ENCODE results near the gene ARHGAP32. TPM values are rescaled to one million over a fixed set of nuclear protein-coding genes. Genes with fewer than 3 reads are reported as not detected.

The ARHGAP32 gene
- total RNA-seq, 8 experiments from 2014 or later: 5.8 to 23.0 (median 18.4) TPM

DNA sequence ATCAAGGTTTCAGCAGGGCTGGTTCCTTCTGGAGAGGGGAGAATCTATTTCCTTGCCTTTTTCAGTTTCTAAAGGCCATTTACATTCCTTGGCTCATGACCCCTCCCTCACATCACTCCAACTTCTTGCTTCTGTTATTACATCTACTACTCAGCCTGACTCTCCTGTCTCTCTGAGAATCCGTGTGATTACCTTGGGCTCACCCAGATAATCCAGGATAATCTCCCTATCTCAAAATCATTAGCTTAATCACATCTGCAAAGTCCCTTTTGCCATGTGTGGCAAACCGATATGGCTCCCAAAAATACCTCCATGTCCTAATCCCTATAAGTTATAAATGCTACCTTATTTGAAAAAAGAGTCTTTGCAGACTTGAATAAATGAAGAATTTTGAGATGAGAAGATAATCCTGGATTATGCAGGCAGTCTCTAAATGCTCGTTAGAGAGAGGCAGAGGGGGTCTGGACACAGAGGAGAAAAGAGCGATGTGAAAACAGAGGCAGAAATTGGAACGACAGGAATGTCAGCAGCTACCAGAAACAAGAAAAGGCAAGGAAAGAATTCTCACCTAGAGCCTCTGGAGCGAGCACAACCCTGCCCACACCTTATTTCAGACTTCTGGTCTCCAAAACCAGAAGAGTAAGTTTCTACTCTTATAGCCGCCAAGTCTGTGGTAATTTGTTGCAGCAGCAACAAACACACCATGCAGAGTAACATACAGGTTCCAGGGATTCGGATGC lies 23.6 kb upstream of the ARHGAP32 start:
- no peak overlapping the region for H3K27ac ChIP-seq
- ATAC-seq (replicated peaks in 6 of 8): no peak
- WGBS, 10 experiments: 68 to 100% (median 84%) methylated on average over 3 to 8 of the region's 8 CpGs; no CpG with 5 or more reads in 1 of the 10 experiments

DNA sequence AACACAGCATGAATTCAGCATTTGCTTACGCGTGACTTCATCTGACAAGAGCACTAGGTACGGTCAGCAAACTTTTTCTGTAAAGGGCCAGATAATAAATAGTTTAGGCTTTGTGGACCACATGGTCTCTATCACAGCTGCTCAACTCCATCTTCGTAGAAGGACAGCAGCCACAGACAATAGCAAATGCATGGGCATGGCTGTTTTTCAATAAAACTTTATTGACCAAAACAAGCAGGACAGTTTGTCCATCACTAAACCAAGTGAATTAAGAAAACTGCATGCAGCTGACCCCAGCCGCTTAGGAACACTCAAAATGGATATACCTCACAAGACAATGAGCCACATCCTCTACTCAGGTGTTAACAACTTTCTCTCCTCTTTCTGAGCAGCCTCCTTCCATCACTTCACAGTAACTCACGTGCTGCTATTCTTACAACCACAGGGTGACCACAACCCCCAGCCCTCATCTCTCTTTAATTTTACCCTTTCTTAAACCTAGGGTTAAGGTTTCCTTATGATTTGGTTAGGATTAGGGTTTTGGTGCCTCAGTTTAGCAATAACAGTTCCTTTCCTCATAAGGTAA lies 22.7 kb upstream of the ARHGAP32 start:
- ATAC-seq (replicated peaks in 6 of 8): no peak

More for the DNA sequence above, 23.6 kb upstream of the ARHGAP32 start:
- Histone ChIP-seq H3K4me3 (no peak overlapping the region), H3K4me1 (replicated peaks in 1 of 2) (no peaks in the 10 kb centered on the region)
- in situ Hi-C loops (cut with MboI; ENCODE audit: low pct_unique_long_range_greater_than_20kb in 2 of 9, low sequenced_read_pairs in 9 of 9, unreplicated experiment in 9 of 9): no loop called here

DNA sequence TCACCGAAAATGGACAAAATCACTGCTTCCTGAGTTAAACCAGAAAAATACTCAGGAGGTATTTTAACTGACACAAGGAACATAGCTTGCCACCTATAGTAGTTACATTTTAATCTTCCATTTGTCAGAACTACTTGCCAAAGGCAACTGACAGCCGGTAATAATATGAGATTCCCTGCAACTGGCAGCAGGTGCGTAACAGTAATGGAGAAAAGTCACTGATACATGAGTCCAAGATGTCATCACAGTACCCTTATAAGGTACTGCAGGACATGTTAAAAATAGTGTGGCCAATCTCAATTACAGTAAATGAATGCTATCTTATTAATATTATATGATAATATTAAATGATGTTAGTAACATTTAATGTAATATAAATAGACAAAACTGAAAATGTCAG lies 21.1 kb upstream of the ARHGAP32 start:
- peaks cover 5 to 6% of the 10 kb centered on the region in 2 donors for H3K4me1 ChIP-seq (replicated peaks in 1 of 2)
- 95 to 100% (median 100%) methylated on average over 1 to 3 of the region's 3 CpGs; no CpG with 5 or more reads in 1 of the 10 experiments for WGBS, 10 experiments
- no peak for ATAC-seq (replicated peaks in 6 of 8)
- H3K27ac ChIP-seq: no peak overlapping the region
- no peak overlapping the region for H3K4me3 ChIP-seq
- in situ Hi-C loops (cut with MboI; ENCODE audit: low pct_unique_long_range_greater_than_20kb in 2 of 9, low sequenced_read_pairs in 9 of 9, unreplicated experiment in 9 of 9): no loop called here

More for the DNA sequence above, 22.7 kb upstream of the ARHGAP32 start:
- Histone ChIP-seq H3K4me3 (no peak overlapping the region), H3K4me1 (replicated peaks in 1 of 2) (peaks cover 3 to 4% of the 10 kb centered on the region in 2 donors), H3K27ac (no peak overlapping the region)
- 72 to 100% (median 89%) methylated on average over 2 to 6 of the region's 6 CpGs; no CpG with 5 or more reads in 2 of the 10 experiments for WGBS, 10 experiments
- in situ Hi-C loops (cut with MboI; ENCODE audit: low pct_unique_long_range_greater_than_20kb in 2 of 9, low sequenced_read_pairs in 9 of 9, unreplicated experiment in 9 of 9): no loop called here

DNA sequence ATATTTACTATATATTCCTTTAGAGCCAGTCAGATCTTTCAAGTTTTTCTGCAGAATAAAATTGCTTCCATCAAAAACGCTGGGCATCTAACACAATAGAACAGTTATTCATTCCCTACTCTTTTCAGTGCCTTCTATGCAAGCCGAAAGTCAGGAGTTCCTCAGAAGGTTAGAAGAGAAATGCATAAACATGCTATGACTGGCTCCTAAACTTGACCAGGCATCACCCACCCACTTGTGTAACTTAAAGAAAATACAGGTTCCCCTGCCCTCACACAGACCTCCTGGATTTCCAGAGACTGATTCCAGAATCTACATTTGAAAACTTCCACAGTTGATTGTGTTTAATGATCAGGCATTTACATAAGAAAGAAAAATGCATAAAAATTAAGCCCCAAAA lies 19.3 kb upstream of the ARHGAP32 start:
- 50 to 100% (median 73%) methylated on average over 1 to 2 of the region's 2 CpGs; no CpG with 5 or more reads in 2 of the 10 experiments for WGBS, 10 experiments
- in situ Hi-C loops (cut with MboI; ENCODE audit: low pct_unique_long_range_greater_than_20kb in 2 of 9, low sequenced_read_pairs in 9 of 9, unreplicated experiment in 9 of 9): no loop called here
- Histone ChIP-seq H3K27ac (no peak overlapping the region), H3K4me1 (replicated peaks in 1 of 2) (peaks cover 5 to 6% of the 10 kb centered on the region in 2 donors), H3K4me3 (no peak overlapping the region)
- ATAC-seq (replicated peaks in 6 of 8): no peak

DNA sequence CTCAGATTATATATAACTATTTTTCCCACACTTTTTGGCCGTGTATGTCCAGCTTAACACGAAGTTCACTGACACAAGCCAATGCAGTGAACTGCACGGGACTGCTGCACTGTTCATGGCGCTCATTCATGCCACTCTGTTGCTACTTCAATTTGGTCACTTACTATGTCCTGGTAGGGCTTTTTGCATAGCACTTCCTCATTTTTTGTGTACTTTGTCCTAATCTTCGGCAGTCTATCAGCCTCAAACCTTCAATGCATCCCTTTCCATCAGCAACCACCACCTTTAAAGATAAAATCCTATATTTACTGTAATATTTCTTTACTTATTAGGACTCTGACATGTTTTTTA lies 18.7 kb upstream of the ARHGAP32 start:
- no peak for ATAC-seq (replicated peaks in 6 of 8)
- Histone ChIP-seq H3K4me1 (replicated peaks in 1 of 2) (peaks cover 5 to 6% of the 10 kb centered on the region in 2 donors), H3K4me3 (no peak overlapping the region), H3K27ac (no peak overlapping the region)
- WGBS, 10 experiments: 73 to 87% (median 83%) methylated on average over 1 to 5 of the region's 5 CpGs; no CpG with 5 or more reads in 1 of the 10 experiments
- in situ Hi-C loops (cut with MboI; ENCODE audit: low pct_unique_long_range_greater_than_20kb in 2 of 9, low sequenced_read_pairs in 9 of 9, unreplicated experiment in 9 of 9): no loop called here

DNA sequence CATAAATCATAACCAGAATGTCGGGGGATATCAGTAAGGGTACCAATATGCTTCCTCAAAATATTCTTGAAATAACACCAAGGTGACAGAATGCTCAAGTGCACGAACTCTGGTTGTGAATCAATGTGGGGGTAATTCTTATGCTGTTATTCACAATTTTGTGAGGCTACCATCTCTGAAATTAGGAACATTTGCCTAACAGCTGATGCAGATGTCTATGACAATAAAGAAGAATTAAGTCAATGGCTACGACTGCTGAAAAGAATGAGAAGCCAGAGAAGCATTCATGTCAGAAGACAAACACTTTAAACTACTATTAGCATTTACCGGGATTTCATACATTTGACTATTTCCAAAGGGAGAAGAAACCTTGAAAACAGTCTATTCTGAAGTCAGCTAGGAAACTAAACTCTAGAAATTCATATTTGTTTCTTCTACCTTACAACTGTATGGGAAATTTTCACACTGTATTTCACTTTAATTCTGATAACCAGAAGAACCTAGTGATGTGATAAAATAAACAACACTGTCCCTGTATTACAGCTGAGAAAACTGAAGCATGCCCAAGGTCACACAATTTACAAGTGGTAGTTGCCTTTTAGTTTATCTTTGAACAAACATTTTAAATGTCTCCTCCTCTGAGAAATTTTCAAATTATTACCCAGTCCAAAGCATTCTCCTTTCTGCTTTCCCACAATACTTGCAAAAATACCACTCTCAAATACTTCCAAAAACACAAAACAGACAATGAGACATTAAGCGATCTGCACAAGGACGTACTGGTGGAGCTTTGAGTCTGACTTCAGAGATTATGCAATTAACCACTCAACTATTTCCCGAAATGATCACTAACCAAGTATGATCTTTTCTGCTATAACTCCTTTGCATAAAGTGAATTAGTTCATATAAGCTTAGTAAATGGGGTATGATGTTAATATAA lies 18.0 kb upstream of the ARHGAP32 start:
- no peak overlapping the region for H3K4me3 ChIP-seq
- in situ Hi-C loops (cut with MboI; ENCODE audit: low pct_unique_long_range_greater_than_20kb in 2 of 9, low sequenced_read_pairs in 9 of 9, unreplicated experiment in 9 of 9): no loop called here
- ATAC-seq (replicated peaks in 6 of 8): no peak
- peaks cover 5 to 6% of the 10 kb centered on the region in 2 donors for H3K4me1 ChIP-seq (replicated peaks in 1 of 2)
- 11 to 67% (median 55%) methylated on average over 1 to 7 of the region's 7 CpGs; no CpG with 5 or more reads in 1 of the 10 experiments for WGBS, 10 experiments
- H3K27ac ChIP-seq: no peak overlapping the region

DNA sequence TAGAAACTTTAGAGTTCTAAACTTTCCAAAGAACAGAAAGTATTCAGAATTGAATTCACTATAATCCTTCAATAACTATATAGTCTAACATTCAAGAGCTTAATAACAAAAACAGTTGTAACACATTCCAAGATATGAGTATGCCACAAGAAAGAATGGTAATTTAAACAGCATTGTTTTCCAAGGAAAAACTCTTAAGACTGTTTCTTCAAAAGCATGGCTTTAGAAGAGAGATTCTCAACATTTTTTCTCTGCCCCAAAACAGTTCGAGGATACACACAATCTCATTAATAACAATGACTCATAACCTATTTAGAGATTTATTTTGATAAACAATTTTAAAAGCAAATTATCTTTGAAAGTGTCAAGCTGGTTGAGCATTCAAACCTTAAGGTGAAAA lies 16.7 kb upstream of the ARHGAP32 start:
- Histone ChIP-seq H3K4me1 (replicated peaks in 1 of 2) (peaks cover 5 to 6% of the 10 kb centered on the region in 2 donors), H3K27ac (no peak overlapping the region), H3K4me3 (no peak overlapping the region)
- WGBS, 10 experiments: 0 to 100% (median 63%) methylated on average over 1 of the region's 1 CpG
- no peak for ATAC-seq (replicated peaks in 6 of 8)
- in situ Hi-C loops (cut with MboI; ENCODE audit: low pct_unique_long_range_greater_than_20kb in 2 of 9, low sequenced_read_pairs in 9 of 9, unreplicated experiment in 9 of 9): no loop called here

DNA sequence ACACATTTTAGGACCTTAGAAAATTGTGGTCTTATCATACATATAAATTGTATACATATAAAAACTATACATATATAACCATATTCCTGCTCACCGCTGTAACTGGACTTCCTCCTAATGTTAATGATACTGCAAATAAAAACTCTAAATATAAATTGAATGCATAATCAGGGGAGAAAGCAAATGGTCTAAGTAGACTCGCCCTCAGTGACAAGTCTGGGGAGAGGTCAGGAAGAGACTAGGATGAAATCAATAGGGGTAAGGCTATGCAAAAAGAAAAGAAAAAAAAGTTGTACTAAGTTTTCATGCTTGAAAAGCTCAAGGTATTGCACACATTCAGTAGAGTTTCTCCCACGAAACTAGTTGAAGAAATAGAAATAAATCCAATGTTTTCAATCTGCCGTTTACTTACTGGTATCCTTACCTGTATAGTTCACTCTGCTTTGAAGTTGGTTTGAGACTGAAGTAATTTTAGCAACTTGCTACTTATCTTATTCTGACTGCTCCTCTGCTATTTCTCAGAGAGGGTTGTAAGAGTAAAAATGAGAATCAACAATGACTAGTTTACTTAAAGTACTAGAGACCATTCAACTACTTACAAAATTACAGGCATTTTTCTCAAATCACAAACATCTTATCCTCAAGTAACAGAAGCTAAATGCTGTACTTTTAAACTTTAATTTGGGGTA lies 12.2 kb upstream of the ARHGAP32 start:
- 18 to 100% (median 68%) methylated on average over 2 to 4 of the region's 4 CpGs for WGBS, 10 experiments
- ATAC-seq (replicated peaks in 6 of 8): peak in 3 of 8 experiments; percentile 69 to 98 (median 82)
- H3K4me3 ChIP-seq: no peak overlapping the region
- in situ Hi-C loops (cut with MboI; ENCODE audit: low pct_unique_long_range_greater_than_20kb in 2 of 9, low sequenced_read_pairs in 9 of 9, unreplicated experiment in 9 of 9): no loop called here
- no peak overlapping the region for H3K27ac ChIP-seq
- H3K4me1 ChIP-seq (replicated peaks in 1 of 2): no peaks in the 10 kb centered on the region

DNA sequence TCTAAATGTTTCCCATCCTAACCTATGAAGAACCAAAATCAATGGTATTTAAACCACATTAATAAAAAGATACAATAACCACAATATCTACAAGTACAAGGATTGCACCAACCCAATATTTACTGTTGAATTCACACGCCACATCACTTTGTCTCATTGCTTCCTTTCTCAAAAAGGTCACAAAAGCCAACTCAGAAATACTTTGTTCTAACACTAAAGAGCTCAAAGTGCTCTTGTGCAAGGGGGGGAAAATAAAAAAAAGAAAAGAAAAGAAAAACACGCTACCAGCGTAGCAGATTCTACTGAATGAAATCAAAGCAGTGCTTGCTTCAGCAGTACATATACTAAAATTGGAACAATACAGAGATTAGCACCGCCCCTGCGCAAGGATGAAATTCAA lies 10.5 kb upstream of the ARHGAP32 start:
- ATAC-seq (replicated peaks in 6 of 8): no peak
- H3K27ac ChIP-seq: no peak overlapping the region
- in situ Hi-C loops (cut with MboI; ENCODE audit: low pct_unique_long_range_greater_than_20kb in 2 of 9, low sequenced_read_pairs in 9 of 9, unreplicated experiment in 9 of 9): no loop called here
- no peak overlapping the region for H3K4me3 ChIP-seq
- 67 to 100% (median 80%) methylated on average over 1 to 5 of the region's 5 CpGs for WGBS, 10 experiments
- H3K4me1 ChIP-seq (replicated peaks in 1 of 2): no peaks in the 10 kb centered on the region

DNA sequence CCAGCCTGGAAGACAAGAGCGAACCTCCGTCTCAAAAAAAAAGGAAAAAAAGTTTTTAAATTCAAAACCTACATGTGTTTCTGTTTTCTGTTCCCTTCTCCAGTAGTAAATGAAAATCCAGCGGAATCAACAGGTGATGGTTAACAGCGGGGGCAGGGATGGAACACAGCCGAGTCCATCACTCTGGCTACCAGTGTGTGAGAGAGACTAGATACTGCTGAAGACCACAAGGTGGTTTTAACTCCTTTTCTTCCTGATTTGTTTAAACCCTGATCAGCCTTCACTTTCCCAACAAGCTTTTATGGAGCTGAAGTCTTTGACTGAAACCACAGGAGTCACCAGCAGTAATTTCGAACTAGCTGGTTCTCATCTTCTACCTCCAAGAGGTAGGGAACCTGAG lies 3.6 kb upstream of the ARHGAP32 start:
- WGBS, 10 experiments: 64 to 100% (median 93%) methylated on average over 1 to 6 of the region's 6 CpGs; no CpG with 5 or more reads in 1 of the 10 experiments
- H3K4me3 ChIP-seq: no peak overlapping the region
- H3K27ac ChIP-seq: no peak overlapping the region
- no peak for ATAC-seq (replicated peaks in 6 of 8)
- H3K4me1 ChIP-seq (replicated peaks in 1 of 2): no peaks in the 10 kb centered on the region
- in situ Hi-C loops (cut with MboI; ENCODE audit: low pct_unique_long_range_greater_than_20kb in 2 of 9, low sequenced_read_pairs in 9 of 9, unreplicated experiment in 9 of 9): no loop called here

DNA sequence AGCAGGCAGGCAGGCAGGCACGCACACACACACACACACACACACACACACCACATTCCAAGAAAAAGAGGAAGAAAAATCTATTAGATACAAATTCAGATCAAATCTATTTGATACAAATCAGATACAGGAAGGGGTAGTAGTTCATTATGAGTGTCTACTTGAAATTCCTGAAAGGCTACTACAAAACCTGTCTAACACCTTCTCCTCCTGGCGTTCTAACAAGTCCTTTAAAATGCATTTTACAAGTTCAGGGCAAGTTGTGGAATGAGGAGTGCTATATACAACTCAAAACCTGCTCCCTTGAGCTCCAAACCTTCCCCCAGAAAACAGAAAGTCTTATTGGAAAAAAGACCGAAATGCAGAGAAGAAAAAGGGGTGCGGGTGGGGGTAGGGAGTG lies 476 bp downstream of the ARHGAP32 start:
- in situ Hi-C loops (cut with MboI; ENCODE audit: low pct_unique_long_range_greater_than_20kb in 2 of 9, low sequenced_read_pairs in 9 of 9, unreplicated experiment in 9 of 9): no loop called here
- no peak for ATAC-seq (replicated peaks in 6 of 8)
- Histone ChIP-seq H3K4me1 (replicated peaks in 1 of 2) (no peaks in the 10 kb centered on the region), H3K4me3 (no peak overlapping the region), H3K27ac (no peak overlapping the region)
- 0 to 100% (median 80%) methylated on average over 1 to 4 of the region's 4 CpGs; no CpG with 5 or more reads in 1 of the 10 experiments for WGBS, 10 experiments

DNA sequence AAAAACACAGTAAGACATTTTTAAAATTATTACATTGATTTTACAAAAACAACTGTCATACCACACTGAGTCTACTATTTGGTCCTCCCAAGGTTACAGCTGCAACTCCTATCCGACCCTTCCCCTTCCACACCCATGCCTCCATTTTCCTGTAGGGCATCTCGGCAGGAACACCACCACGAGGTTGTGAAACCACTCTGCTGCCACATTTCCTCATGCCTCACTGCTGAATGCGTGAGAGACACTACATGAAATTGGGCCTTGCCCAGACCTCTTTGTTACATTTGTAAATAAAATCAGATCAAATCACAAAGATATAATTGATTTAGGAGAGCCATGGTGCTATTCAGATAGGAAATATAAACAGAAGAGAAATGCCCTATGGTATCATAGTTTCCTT lies 2.0 kb downstream of the ARHGAP32 start:
- 19 to 93% (median 76%) methylated on average over 1 to 4 of the region's 4 CpGs; no CpG with 5 or more reads in 1 of the 10 experiments for WGBS, 10 experiments
- peak in 2 of 8 experiments; percentile 44 to 55 for ATAC-seq (replicated peaks in 6 of 8)
- in situ Hi-C loops (cut with MboI; ENCODE audit: low pct_unique_long_range_greater_than_20kb in 2 of 9, low sequenced_read_pairs in 9 of 9, unreplicated experiment in 9 of 9): no loop called here

More for the DNA sequence above, 2.0 kb downstream of the ARHGAP32 start:
- Histone ChIP-seq H3K27ac (no peak overlapping the region), H3K4me1 (replicated peaks in 1 of 2) (no peaks in the 10 kb centered on the region), H3K4me3 (no peak overlapping the region)
